Mucosa of stomach (tissue), 1 donor: ENCODE results near the gene PHYKPL.
"Not testable (repeated sequence)": the region's sequence is repeated elsewhere in the genome, so short reads cannot be mapped to it uniquely, and the experiment has no call there.

Source experiments
- H3K27me3 ChIP-seq: one replicate; pipeline ENCODE4 v1.7.0; 2013; ENCODE audit warnings: mild to moderate bottlenecking, low read length; ENCODE audit not compliant: control insufficient read depth, insufficient read depth
- H3K36me3 ChIP-seq: one replicate; pipeline ENCODE4 v1.7.0; 2013; ENCODE audit warnings: low read length; ENCODE audit not compliant: control insufficient read depth, insufficient read depth
- H3K4me1 ChIP-seq: one replicate; pipeline ENCODE4 v1.7.0; 2013; ENCODE audit warnings: mild to moderate bottlenecking, low read length; ENCODE audit not compliant: control insufficient read depth, insufficient read depth
- H3K4me3 ChIP-seq: one replicate; pipeline ENCODE4 v1.7.0; 2013; ENCODE audit warnings: low read length
- H3K9ac ChIP-seq: one replicate; pipeline ENCODE4 v1.7.0; 2013; ENCODE audit warnings: mild to moderate bottlenecking, low read length, moderate library complexity
- H3K9me3 ChIP-seq: one replicate; pipeline ENCODE4 v1.7.0; 2013; ENCODE audit warnings: mild to moderate bottlenecking, low read length, moderate library complexity; ENCODE audit not compliant: control insufficient read depth
- donor health status: Pancreatic carcinoma.

Gene PHYKPL

GRCh38 chr5:178246624-178247279 lies 14.2 kb upstream of the PHYKPL start:
- Histone ChIP-seq H3K9ac (no peak overlapping the region), H3K4me1 (no peaks in the 10 kb centered on the region), H3K27me3 (no peaks in the 10 kb centered on the region), H3K4me3 (no peak overlapping the region), H3K9me3 (no peaks in the 10 kb centered on the region), H3K36me3 (no peaks in the 10 kb centered on the region)

- H3K27me3 ChIP-seq: no peaks in the 10 kb centered on the region
- H3K4me3 ChIP-seq: no peak overlapping the region
- H3K4me1 ChIP-seq: no peaks in the 10 kb centered on the region
- H3K36me3 ChIP-seq: no peaks in the 10 kb centered on the region
- no peaks in the 10 kb centered on the region for H3K9me3 ChIP-seq
- no peak overlapping the region for H3K9ac ChIP-seq
These were observed 12.8 kb upstream of the PHYKPL start for GRCh38 chr5:178245389-178245788.

GRCh38 chr5:178244576-178244975 lies 12.0 kb upstream of the PHYKPL start:
- Histone ChIP-seq H3K9ac (no peak overlapping the region), H3K4me3 (no peak overlapping the region), H3K9me3 (no peaks in the 10 kb centered on the region), H3K27me3 (no peaks in the 10 kb centered on the region), H3K4me1 (no peaks in the 10 kb centered on the region), H3K36me3 (no peaks in the 10 kb centered on the region)

- H3K9ac ChIP-seq: no peak overlapping the region
- no peaks in the 10 kb centered on the region for H3K36me3 ChIP-seq
- H3K4me3 ChIP-seq: no peak overlapping the region
- H3K9me3 ChIP-seq: no peaks in the 10 kb centered on the region
- H3K4me1 ChIP-seq: peaks cover 12% of the 10 kb centered on the region
- no peaks in the 10 kb centered on the region for H3K27me3 ChIP-seq
These were observed 9.8 kb upstream of the PHYKPL start for GRCh38 chr5:178242416-178242815.

- peaks cover 18% of the 10 kb centered on the region for H3K4me1 ChIP-seq
- H3K9ac ChIP-seq: no peak overlapping the region
- no peaks in the 10 kb centered on the region for H3K36me3 ChIP-seq
- no peaks in the 10 kb centered on the region for H3K9me3 ChIP-seq
- H3K27me3 ChIP-seq: no peaks in the 10 kb centered on the region
- H3K4me3 ChIP-seq: no peak overlapping the region
These were observed 9.2 kb upstream of the PHYKPL start for GRCh38 chr5:178241688-178242231.

- Histone ChIP-seq H3K9ac (no peak overlapping the region), H3K4me1 (peaks cover 22% of the 10 kb centered on the region), H3K4me3 (no peak overlapping the region), H3K9me3 (no peaks in the 10 kb centered on the region), H3K27me3 (no peaks in the 10 kb centered on the region), H3K36me3 (no peaks in the 10 kb centered on the region)
These were observed 8.6 kb upstream of the PHYKPL start for GRCh38 chr5:178241231-178241663.

GRCh38 chr5:178240766-178241165 lies 8.2 kb upstream of the PHYKPL start:
- no peaks in the 10 kb centered on the region for H3K27me3 ChIP-seq
- H3K9ac ChIP-seq: no peak overlapping the region
- H3K4me1 ChIP-seq: peaks cover 22% of the 10 kb centered on the region
- no peaks in the 10 kb centered on the region for H3K36me3 ChIP-seq
- no peaks in the 10 kb centered on the region for H3K9me3 ChIP-seq
- no peak overlapping the region for H3K4me3 ChIP-seq

- Histone ChIP-seq H3K36me3 (no peaks in the 10 kb centered on the region), H3K4me1 (peaks cover 22% of the 10 kb centered on the region), H3K9ac (no peak overlapping the region), H3K27me3 (no peaks in the 10 kb centered on the region), H3K4me3 (no peak overlapping the region), H3K9me3 (no peaks in the 10 kb centered on the region)
These were observed 7.7 kb upstream of the PHYKPL start for GRCh38 chr5:178240341-178240741.

GRCh38 chr5:178239626-178240301 lies 7.2 kb upstream of the PHYKPL start:
- not testable (repeated sequence) for H3K9ac ChIP-seq, H3K4me3 ChIP-seq

GRCh38 chr5:178238711-178239592 lies 6.3 kb upstream of the PHYKPL start:
- H3K9ac ChIP-seq: no peak overlapping the region
- H3K9me3 ChIP-seq: no peaks in the 10 kb centered on the region
- no peaks in the 10 kb centered on the region for H3K27me3 ChIP-seq
- H3K4me1 ChIP-seq: peaks cover 22% of the 10 kb centered on the region
- H3K4me3 ChIP-seq: no peak overlapping the region
- no peaks in the 10 kb centered on the region for H3K36me3 ChIP-seq

More at GRCh38 chr5:178239626-178240301, 7.2 kb upstream of the PHYKPL start:
- not testable (repeated sequence) for H3K36me3 ChIP-seq, H3K27me3 ChIP-seq, H3K9me3 ChIP-seq
- H3K4me1 ChIP-seq: peaks cover 22% of the 10 kb centered on the region

GRCh38 chr5:178238313-178238635 lies 5.7 kb upstream of the PHYKPL start:
- Histone ChIP-seq H3K27me3 (no peaks in the 10 kb centered on the region), H3K9ac (no peak overlapping the region), H3K9me3 (no peaks in the 10 kb centered on the region), H3K4me3 (no peak overlapping the region), H3K4me1 (peaks cover 22% of the 10 kb centered on the region), H3K36me3 (no peaks in the 10 kb centered on the region)
